Activated CD8-positive, alpha-beta memory T cell treated with anti-CD3 and anti-CD28 coated beads for 36 hours (primary cell): Measurements from ENCODE around the gene PRSS21. TPM values are rescaled to one million over a fixed set of nuclear protein-coding genes. Genes with fewer than 3 reads are reported as not detected.

ENCODE experiments used
- total RNA-seq, 2 experiments: library from RNA; stranded (reverse); gene quantifications; one replicate each; pipeline ENCODE4 v1.2.3, GENCODE V29; 2021

Gene PRSS21
- total RNA-seq, 2 experiments from 2014 or later: 10.5 to 11.1 TPM

Other genes starting within 250 kb of the PRSS21 start
- 10 to 100 TPM; 52.4 to 53.6 TPM for gene KCTD5, start 134.7 kb upstream of the PRSS21 start, total RNA-seq
- gene PRSS27, start 97.0 kb upstream of the PRSS21 start, total RNA-seq: 1 to 10 TPM; 1.3 to 1.4 TPM
- 100 to 1,000 TPM; 513 to 521 TPM for gene SRRM2, start 64.6 kb upstream of the PRSS21 start, total RNA-seq
- gene ELOB, start 40.0 kb upstream of the PRSS21 start, total RNA-seq: 100 to 1,000 TPM; 305 to 307 TPM
- under 1 TPM; 0.13 TPM for gene PRSS33, start 29.7 kb upstream of the PRSS21 start, total RNA-seq
- not detected for gene PRSS41, start 18.8 kb upstream of the PRSS21 start, total RNA-seq
- under 1 TPM; 0.63 to 0.71 TPM for gene ZG16B, start 13.1 kb downstream of the PRSS21 start, total RNA-seq
- not detected for gene PRSS22, start 40.9 kb downstream of the PRSS21 start, total RNA-seq
- 10 to 100 TPM; 24.4 to 27.1 TPM for gene FLYWCH2, start 66.0 kb downstream of the PRSS21 start, total RNA-seq
- 10 to 100 TPM; 33.2 to 34.4 TPM for gene FLYWCH1, start 94.7 kb downstream of the PRSS21 start, total RNA-seq
- under 1 TPM in 1 of 2 experiments, not detected in 1; 0.08 TPM for gene KREMEN2, start 147.0 kb downstream of the PRSS21 start, total RNA-seq
- 10 to 100 TPM; 41.1 to 43.0 TPM for gene PAQR4, start 152.1 kb downstream of the PRSS21 start, total RNA-seq
- gene PKMYT1, start 163.2 kb downstream of the PRSS21 start, total RNA-seq: 100 to 1,000 TPM; 135 TPM
- gene CLDN9, start 195.7 kb downstream of the PRSS21 start, total RNA-seq: not detected
- gene CLDN6, start 200.9 kb downstream of the PRSS21 start, total RNA-seq: not detected
- gene TNFRSF12A, start 203.1 kb downstream of the PRSS21 start, total RNA-seq: 1 to 10 TPM; 4.3 to 4.6 TPM
- 10 to 100 TPM; 27.5 to 28.5 TPM for gene HCFC1R1, start 206.7 kb downstream of the PRSS21 start, total RNA-seq
- 10 to 100 TPM; 54.7 to 56.8 TPM for gene THOC6, start 206.8 kb downstream of the PRSS21 start, total RNA-seq
- under 1 TPM; 0.11 to 0.17 TPM for gene BICDL2, start 219.7 kb downstream of the PRSS21 start, total RNA-seq
- gene MMP25, start 229.3 kb downstream of the PRSS21 start, total RNA-seq: 1 to 10 TPM; 1.3 to 2.2 TPM
- gene IL32, start 248.4 kb downstream of the PRSS21 start, total RNA-seq: 1,000 to 10,000 TPM; 1,098 to 1,123 TPM